HG03135 (cell line): ENCODE data around the gene TMEM59L.

Experiments
- ATAC-seq: cut with Tn5 transposase; IDR thresholded peaks from one replicate; pipeline ENCODE4 v1.9.1; 2021; ENCODE audit warnings: mild to moderate bottlenecking, moderate library complexity; ENCODE audit not compliant: unreplicated experiment

Gene TMEM59L

GRCh38 chr19:18608102-18608804 lies 4.4 kb upstream of the TMEM59L start:
- ATAC-seq: no peak

- no peak for ATAC-seq
Measured at GRCh38 chr19:18608805-18609716, 3.6 kb upstream of the TMEM59L start.

GRCh38 chr19:18609717-18610051 lies 3.0 kb upstream of the TMEM59L start:
- ATAC-seq: no peak

- ATAC-seq: no peak
Measured at GRCh38 chr19:18610245-18610555, 2.5 kb upstream of the TMEM59L start.

- ATAC-seq: no peak
Measured at GRCh38 chr19:18610556-18611326, 1.9 kb upstream of the TMEM59L start.

- no peak for ATAC-seq
Measured at GRCh38 chr19:18611327-18612050, 1.2 kb upstream of the TMEM59L start.

DNA sequence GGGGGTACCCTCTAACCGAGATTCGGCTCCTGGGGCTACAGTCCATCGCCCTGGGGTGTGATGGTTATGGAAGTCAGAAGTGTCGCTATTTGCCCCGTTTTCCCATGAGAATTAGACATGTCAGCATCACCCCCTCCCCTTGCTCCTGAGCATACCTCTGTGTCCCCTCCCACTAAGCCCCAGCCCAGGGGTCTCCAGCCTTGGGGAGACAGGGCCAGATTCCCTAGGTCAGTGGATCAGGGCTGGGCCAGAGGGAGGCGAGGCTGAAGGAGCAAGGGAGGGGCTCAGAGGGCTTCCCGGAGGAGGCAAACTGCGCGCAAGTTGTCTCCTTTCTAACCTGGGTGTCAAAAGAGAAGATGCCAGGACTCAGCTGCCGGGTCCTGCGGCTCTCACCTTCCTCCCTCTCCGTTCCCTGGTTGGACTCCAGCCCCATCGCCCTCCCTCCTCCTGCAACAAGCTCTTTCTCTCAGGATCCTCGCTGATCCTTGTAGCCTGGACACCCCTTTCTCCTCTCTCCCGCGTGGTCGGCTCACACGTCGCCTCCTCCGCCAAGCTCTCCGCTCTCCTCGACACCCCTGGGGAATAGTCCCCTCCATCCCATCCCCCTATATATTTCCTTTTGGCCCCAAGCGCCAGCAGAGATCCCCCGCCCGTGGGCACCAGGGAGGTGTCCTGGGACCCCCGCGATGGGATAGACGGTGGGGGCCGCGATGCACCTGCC lies 459 bp upstream of the TMEM59L start:
- ATAC-seq: no peak

DNA sequence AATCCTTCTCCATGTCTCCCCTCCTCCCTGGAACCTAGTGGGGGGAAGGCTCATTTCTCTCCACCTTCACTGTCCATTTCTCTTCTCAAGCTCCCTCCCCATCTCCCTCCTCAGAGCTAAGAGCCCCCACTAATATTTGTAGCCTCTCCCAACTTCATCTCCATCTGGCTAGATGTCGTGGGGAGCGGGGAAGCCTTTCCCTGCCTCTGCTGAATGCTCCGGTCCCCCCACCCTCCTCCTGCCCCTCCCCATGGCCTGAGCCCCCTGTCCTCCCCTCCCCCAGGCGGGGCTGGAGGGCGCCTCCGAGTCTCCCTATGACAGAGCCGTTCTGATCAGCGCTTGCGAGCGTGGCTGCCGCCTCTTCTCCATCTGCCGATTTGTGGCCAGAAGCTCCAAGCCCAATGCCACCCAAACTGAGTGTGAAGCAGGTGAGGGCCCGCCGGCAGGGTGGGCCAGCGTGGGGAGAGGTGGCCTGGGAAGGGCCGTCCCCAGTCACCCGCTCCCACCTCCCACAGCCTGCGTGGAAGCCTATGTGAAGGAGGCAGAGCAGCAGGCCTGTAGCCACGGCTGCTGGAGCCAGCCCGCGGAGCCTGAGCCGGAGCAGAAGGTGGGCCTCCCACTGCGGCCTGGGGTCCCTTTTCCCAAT lies 1.0 kb downstream of the TMEM59L start:
- ATAC-seq: no peak

GRCh38 chr19:18616023-18616422 lies 3.4 kb downstream of the TMEM59L start:
- ATAC-seq: no peak

GRCh38 chr19:18617562-18617961 lies 4.9 kb downstream of the TMEM59L start:
- ATAC-seq: no peak

DNA sequence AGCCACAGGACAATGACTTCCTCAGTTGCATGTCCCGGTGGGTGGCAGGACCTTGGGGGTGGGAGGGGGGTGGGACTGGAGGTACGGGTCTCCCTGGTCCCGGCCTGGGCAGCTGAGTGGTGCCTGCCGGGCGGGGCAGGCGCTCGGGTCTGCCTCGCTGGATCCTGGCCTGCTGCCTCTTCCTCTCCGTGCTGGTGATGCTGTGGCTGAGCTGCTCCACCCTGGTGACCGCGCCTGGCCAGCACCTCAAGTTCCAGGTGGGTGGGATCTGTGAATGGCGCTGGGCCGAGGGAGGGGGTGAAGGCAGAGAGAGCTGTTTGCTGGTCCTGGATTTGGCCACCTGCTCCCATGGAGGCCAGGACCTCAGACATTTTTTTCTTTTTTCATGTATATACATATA lies 5.6 kb downstream of the TMEM59L start:
- no peak for ATAC-seq

DNA sequence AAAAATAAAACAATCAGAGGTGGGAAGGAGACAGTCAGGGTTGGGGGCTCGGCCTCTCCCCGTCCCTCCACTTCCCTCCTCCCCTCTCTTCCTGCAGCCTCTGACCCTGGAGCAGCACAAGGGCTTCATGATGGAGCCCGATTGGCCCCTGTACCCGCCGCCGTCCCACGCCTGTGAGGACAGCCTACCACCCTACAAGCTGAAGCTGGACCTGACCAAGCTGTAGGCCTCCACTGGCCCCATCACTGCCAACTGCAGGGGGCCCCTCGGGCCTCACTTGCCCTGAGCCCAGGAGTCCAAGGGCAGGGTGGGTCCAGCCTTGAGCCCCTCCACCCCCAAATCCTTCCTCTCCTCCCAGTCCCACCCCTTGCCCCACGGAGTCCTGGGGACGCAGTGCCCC lies 7.6 kb downstream of the TMEM59L start:
- no peak for ATAC-seq

- ATAC-seq: no peak
Measured at GRCh38 chr19:18620902-18621301, 8.2 kb downstream of the TMEM59L start.

DNA sequence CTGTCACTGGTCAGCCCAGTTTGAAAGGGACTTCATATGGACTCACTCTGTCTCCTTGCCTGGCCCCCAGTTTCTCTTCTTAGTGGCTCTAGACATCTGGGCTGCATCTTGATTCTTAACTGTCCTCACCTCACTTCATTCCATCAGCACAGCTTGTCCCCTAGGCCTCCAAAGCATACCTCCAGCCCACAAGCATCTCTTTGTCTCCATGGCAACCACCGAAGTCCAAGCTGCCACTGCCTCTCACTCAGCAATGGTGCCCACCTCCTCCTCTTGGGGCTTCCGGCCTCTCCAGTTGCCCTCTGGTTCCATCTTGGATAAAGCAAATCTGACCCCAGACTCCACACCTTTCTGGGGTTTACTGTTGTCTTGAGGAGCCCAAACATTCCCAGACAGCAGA lies 14.2 kb downstream of the TMEM59L start:
- no peak for ATAC-seq

- ATAC-seq: no peak
Measured at GRCh38 chr19:18629166-18630088, 16.8 kb downstream of the TMEM59L start.

DNA sequence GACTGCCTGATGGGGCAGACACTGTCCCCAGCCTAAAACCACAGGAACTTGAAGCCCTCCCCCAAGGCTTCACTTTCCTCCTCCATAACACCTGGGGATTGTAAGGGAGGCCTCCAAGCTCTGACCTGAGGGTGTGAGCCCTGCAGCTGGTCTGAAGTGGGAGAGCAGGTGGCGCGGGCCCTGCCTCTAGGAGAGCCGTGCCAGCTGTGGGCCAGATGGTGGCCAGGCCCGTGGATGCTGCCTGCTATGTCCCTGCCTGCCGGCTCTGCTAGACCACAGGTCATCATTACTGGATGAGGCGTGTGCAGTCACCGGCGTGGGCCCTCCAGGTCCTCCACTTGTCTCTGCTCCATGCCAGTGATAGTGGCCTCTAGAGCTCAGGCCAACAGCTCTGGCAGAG lies 20.7 kb downstream of the TMEM59L start:
- ATAC-seq: no peak

GRCh38 chr19:18634612-18635297 lies 22.1 kb downstream of the TMEM59L start:
- no peak for ATAC-seq

DNA sequence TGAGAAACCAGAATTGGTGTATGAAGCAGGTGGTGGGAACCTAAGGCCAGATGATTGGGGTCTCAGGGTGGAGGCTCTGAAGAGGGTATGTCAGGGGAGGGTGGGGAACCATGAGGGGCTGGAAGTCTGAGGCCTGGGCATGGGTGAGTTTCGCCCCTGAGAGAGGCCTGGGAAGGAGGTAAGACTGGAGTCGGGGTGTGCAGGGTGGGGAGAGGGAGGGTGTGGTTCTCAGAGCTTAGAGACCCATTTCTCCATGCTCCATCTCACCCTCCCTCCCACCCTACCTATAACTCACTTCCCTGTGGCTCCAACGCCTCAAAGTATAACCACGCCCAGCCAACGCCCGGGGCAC lies 23.1 kb downstream of the TMEM59L start:
- no peak for ATAC-seq
